Stimulated activated naive CD8-positive, alpha-beta T cell treated with anti-CD3 and anti-CD28 coated beads, Interleukin-15, Interleukin-2, amounts not matched to agents 100 ng/mL and 50 ng/mL, for 24 hours (primary cell): ENCODE results near the gene RRBP1.

Source experiments
- H3K27ac Mint-ChIP-seq: one replicate; pipeline ENCODE4 v1.8.0; 2021; ENCODE audit warnings: mild to moderate bottlenecking, mixed read lengths
- H3K27me3 Mint-ChIP-seq: one replicate; pipeline ENCODE4 v1.8.0; 2021; ENCODE audit warnings: mixed read lengths
- H3K36me3 Mint-ChIP-seq: one replicate; pipeline ENCODE4 v1.8.0; 2021; ENCODE audit warnings: low read depth, mixed read lengths
- H3K4me1 Mint-ChIP-seq: one replicate; pipeline ENCODE4 v1.8.0; 2021; ENCODE audit warnings: low read depth, mixed read lengths
- H3K4me3 Mint-ChIP-seq: one replicate; pipeline ENCODE4 v1.8.0; 2021; ENCODE audit warnings: mild to moderate bottlenecking, mixed read lengths
- H3K9me3 Mint-ChIP-seq: one replicate; pipeline ENCODE4 v1.8.0; 2021; ENCODE audit warnings: mixed read lengths

Gene RRBP1

GRCh38 chr20:17605131-17605660 lies 76.8 kb downstream of the RRBP1 start:
- Mint-ChIP-seq H3K9me3 (no peaks in the 10 kb centered on the region), H3K36me3 (peaks cover 36% of the 10 kb centered on the region), H3K4me3 (no peak overlapping the region), H3K27ac (no peak overlapping the region), H3K4me1 (peaks cover 15% of the 10 kb centered on the region), H3K27me3 (no peaks in the 10 kb centered on the region)

DNA sequence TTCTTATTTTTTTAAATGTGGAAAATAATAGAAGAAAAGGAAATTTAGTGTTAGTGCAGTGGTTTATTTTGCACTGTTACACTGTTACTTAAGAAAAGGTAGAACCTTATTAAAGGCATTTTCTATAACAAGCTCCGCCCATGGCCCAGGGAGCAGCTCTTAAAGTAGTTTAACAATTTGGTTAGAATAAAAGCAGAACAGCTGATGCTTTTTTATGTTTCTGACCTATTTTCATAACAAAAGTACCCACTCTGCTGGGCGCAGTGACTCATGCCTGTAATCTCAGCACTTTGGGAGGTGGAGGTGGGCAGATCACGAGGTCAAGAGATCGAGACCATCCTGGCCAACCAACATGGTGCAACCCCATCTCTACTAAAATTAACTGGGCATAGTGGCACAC lies 79.5 kb downstream of the RRBP1 start:
- H3K4me3 Mint-ChIP-seq: no peak overlapping the region
- no peaks in the 10 kb centered on the region for H3K9me3 Mint-ChIP-seq
- peaks cover 33% of the 10 kb centered on the region for H3K36me3 Mint-ChIP-seq
- no peak overlapping the region for H3K27ac Mint-ChIP-seq
- peaks cover 3% of the 10 kb centered on the region for H3K4me1 Mint-ChIP-seq
- no peaks in the 10 kb centered on the region for H3K27me3 Mint-ChIP-seq

GRCh38 chr20:17601957-17602356 lies 80.1 kb downstream of the RRBP1 start:
- no peaks in the 10 kb centered on the region for H3K9me3 Mint-ChIP-seq
- peaks cover 38% of the 10 kb centered on the region for H3K36me3 Mint-ChIP-seq
- H3K4me1 Mint-ChIP-seq: peaks cover 3% of the 10 kb centered on the region
- H3K27me3 Mint-ChIP-seq: no peaks in the 10 kb centered on the region
- no peak overlapping the region for H3K4me3 Mint-ChIP-seq
- H3K27ac Mint-ChIP-seq: no peak overlapping the region

- Mint-ChIP-seq H3K4me3 (no peak overlapping the region), H3K27me3 (no peaks in the 10 kb centered on the region), H3K27ac (no peak overlapping the region), H3K4me1 (peaks cover 3% of the 10 kb centered on the region), H3K9me3 (no peaks in the 10 kb centered on the region), H3K36me3 (peaks cover 23% of the 10 kb centered on the region)
Observed at GRCh38 chr20:17598013-17598550, 84.0 kb downstream of the RRBP1 start.

GRCh38 chr20:17595856-17596255 lies 86.2 kb downstream of the RRBP1 start:
- no peak overlapping the region for H3K27ac Mint-ChIP-seq
- H3K4me1 Mint-ChIP-seq: no peaks in the 10 kb centered on the region
- H3K27me3 Mint-ChIP-seq: no peaks in the 10 kb centered on the region
- H3K9me3 Mint-ChIP-seq: no peaks in the 10 kb centered on the region
- peaks cover 12% of the 10 kb centered on the region for H3K36me3 Mint-ChIP-seq
- H3K4me3 Mint-ChIP-seq: no peak overlapping the region

DNA sequence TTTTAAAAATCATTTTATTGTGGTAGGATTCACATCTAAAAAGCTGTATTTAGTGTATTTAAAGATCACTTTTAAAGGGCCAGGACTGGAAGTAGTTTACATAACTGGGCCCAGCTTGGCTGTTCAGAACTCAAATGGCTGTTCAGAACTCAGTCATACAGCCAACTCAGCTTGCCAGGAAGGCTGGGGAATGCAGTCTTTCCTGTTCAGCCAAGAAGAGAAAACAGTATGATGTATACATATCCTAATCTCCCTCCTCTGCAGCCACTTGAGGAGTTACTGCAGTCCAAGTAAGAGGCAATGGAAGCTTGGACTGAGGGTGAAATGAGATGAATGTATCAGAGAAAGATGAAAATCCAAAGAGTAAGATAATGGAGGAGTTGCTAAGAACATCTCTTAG lies 87.6 kb downstream of the RRBP1 start:
- Mint-ChIP-seq H3K4me3 (no peak overlapping the region), H3K27ac (no peak overlapping the region), H3K4me1 (peaks cover 5% of the 10 kb centered on the region), H3K27me3 (no peaks in the 10 kb centered on the region), H3K36me3 (peaks cover 8% of the 10 kb centered on the region), H3K9me3 (no peaks in the 10 kb centered on the region)

DNA sequence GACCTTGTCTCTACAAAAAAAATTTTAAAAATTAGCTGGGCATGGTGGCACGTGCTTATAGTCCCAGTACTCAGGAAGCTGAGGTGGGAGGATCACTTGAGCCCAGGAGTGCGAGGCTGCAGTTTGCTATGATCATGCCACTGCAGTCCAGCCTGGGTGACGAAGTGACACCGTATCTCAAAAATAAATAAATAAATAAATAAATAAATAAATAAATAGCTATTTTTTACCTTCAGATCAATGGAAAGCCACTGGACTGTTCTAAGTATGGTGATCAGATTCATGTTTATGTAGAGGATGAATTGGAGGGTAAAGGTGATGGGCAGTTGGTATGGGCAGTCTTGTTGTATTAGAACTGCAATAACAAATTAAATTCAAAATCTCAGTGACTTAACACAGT lies 88.1 kb downstream of the RRBP1 start:
- H3K36me3 Mint-ChIP-seq: peaks cover 8% of the 10 kb centered on the region
- H3K27me3 Mint-ChIP-seq: no peaks in the 10 kb centered on the region
- no peaks in the 10 kb centered on the region for H3K9me3 Mint-ChIP-seq
- no peak overlapping the region for H3K4me3 Mint-ChIP-seq
- no peak overlapping the region for H3K27ac Mint-ChIP-seq
- H3K4me1 Mint-ChIP-seq: peaks cover 5% of the 10 kb centered on the region

- no peak overlapping the region for H3K27ac Mint-ChIP-seq
- no peaks in the 10 kb centered on the region for H3K36me3 Mint-ChIP-seq
- H3K9me3 Mint-ChIP-seq: no peaks in the 10 kb centered on the region
- peaks cover 13% of the 10 kb centered on the region for H3K4me1 Mint-ChIP-seq
- H3K27me3 Mint-ChIP-seq: no peaks in the 10 kb centered on the region
- no peak overlapping the region for H3K4me3 Mint-ChIP-seq
Observed at GRCh38 chr20:17590245-17590644, 91.8 kb downstream of the RRBP1 start.

- no peaks in the 10 kb centered on the region for H3K36me3 Mint-ChIP-seq
- no peaks in the 10 kb centered on the region for H3K27me3 Mint-ChIP-seq
- H3K4me3 Mint-ChIP-seq: no peak overlapping the region
- no peak overlapping the region for H3K27ac Mint-ChIP-seq
- H3K9me3 Mint-ChIP-seq: no peaks in the 10 kb centered on the region
- H3K4me1 Mint-ChIP-seq: peaks cover 13% of the 10 kb centered on the region
Observed at GRCh38 chr20:17589161-17589834, 92.7 kb downstream of the RRBP1 start.

DNA sequence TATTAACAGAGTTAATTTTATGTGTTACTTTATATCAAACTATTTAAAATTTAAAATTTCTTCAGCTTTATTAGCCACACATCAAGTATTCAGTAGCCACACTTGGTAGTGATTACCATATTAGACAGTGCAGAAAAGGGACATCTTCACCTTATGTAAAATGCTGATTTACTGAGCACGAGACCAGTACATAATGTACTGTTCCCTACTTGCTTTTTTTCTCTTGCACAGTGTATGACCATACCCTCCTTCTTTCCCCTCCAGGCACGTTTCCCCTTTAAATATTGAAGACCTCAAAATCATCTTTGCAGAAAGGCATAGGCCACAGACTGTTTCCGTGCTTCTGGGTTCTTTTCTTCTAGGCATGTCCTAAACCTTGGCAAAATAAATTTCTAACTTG lies 94.2 kb downstream of the RRBP1 start:
- no peak overlapping the region for H3K4me3 Mint-ChIP-seq
- no peaks in the 10 kb centered on the region for H3K9me3 Mint-ChIP-seq
- H3K36me3 Mint-ChIP-seq: no peaks in the 10 kb centered on the region
- no peak overlapping the region for H3K27ac Mint-ChIP-seq
- H3K4me1 Mint-ChIP-seq: peaks cover 15% of the 10 kb centered on the region
- no peaks in the 10 kb centered on the region for H3K27me3 Mint-ChIP-seq

GRCh38 chr20:17587148-17587547 lies 94.9 kb downstream of the RRBP1 start:
- Mint-ChIP-seq H3K36me3 (peaks cover 6% of the 10 kb centered on the region), H3K27me3 (no peaks in the 10 kb centered on the region), H3K4me1 (peaks cover 21% of the 10 kb centered on the region), H3K27ac (no peak overlapping the region), H3K4me3 (no peak overlapping the region), H3K9me3 (no peaks in the 10 kb centered on the region)

GRCh38 chr20:17586250-17586649 lies 95.8 kb downstream of the RRBP1 start:
- Mint-ChIP-seq H3K27ac (no peak overlapping the region), H3K4me3 (no peak overlapping the region), H3K4me1 (peaks cover 21% of the 10 kb centered on the region), H3K9me3 (no peaks in the 10 kb centered on the region), H3K36me3 (peaks cover 6% of the 10 kb centered on the region), H3K27me3 (no peaks in the 10 kb centered on the region)

GRCh38 chr20:17584689-17585088 lies 97.4 kb downstream of the RRBP1 start:
- no peaks in the 10 kb centered on the region for H3K9me3 Mint-ChIP-seq
- H3K4me1 Mint-ChIP-seq: peaks cover 25% of the 10 kb centered on the region
- H3K27me3 Mint-ChIP-seq: no peaks in the 10 kb centered on the region
- H3K27ac Mint-ChIP-seq: no peak overlapping the region
- H3K36me3 Mint-ChIP-seq: peaks cover 6% of the 10 kb centered on the region
- no peak overlapping the region for H3K4me3 Mint-ChIP-seq

DNA sequence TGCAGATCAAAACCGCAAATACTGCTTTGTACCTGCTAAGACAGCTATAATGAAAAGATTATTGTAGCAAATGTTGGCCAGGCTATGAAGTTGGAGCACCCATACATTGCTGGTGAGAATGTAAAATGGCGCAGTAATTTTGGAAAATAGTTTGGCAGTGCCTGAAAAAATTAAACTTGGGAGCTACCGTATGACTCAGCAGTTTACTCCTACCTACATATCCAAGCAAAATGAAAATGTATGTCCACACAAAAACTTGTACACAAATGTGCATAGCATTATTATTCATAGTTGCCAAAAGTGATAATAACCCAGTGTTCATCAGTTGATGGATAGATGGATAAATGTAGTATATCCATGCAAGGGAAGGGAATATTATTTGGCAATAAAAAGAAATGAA lies 98.9 kb downstream of the RRBP1 start:
- peaks cover 6% of the 10 kb centered on the region for H3K36me3 Mint-ChIP-seq
- H3K9me3 Mint-ChIP-seq: no peaks in the 10 kb centered on the region
- no peak overlapping the region for H3K4me3 Mint-ChIP-seq
- no peak overlapping the region for H3K27ac Mint-ChIP-seq
- no peaks in the 10 kb centered on the region for H3K27me3 Mint-ChIP-seq
- peaks cover 34% of the 10 kb centered on the region for H3K4me1 Mint-ChIP-seq

GRCh38 chr20:17580895-17581294 lies 101.1 kb downstream of the RRBP1 start:
- peaks cover 26% of the 10 kb centered on the region for H3K4me1 Mint-ChIP-seq
- H3K27ac Mint-ChIP-seq: no peak overlapping the region
- H3K9me3 Mint-ChIP-seq: no peaks in the 10 kb centered on the region
- no peaks in the 10 kb centered on the region for H3K27me3 Mint-ChIP-seq
- peaks cover 6% of the 10 kb centered on the region for H3K36me3 Mint-ChIP-seq
- no peak overlapping the region for H3K4me3 Mint-ChIP-seq
